MCF 10A (cell line): Measurements from ENCODE around the gene HINT3. TPM values are rescaled to one million over a fixed set of nuclear protein-coding genes. Genes with fewer than 3 reads are reported as not detected.
A peak's percentile ranks its signal among the peaks of the same experiment; 100 is the strongest.
"Not testable (repeated sequence)": the region's sequence is repeated elsewhere in the genome, so short reads cannot be mapped to it uniquely, and the experiment has no call there.

Experiments
- BruUV-seq: library from RNA; stranded (reverse); fragments of 400-500 nt; replicated peaks from 2 replicates; lab custom pipeline; 2021; lab: Mats Ljungman, UMichigan
- CTCF ChIA-PET: fragments of 300-600 bp; sonication (Branson Sonifier 250); formaldehyde crosslinking; extraction: SDS; loops from one replicate; lab custom pipeline; 2021; ENCODE audit warnings: antibody characterized with exemption, inconsistent platforms; lab: Yijun Ruan, JAX
- POLR2A ChIA-PET: fragments of 300-600, 350-650 bp; sonication (Branson Sonifier 250); formaldehyde crosslinking; extraction: SDS; loops from one replicate; lab custom pipeline; 2020; ENCODE audit warnings: antibody characterized with exemption, inconsistent platforms; lab: Yijun Ruan, JAX
- DNase-seq: peaks from one replicate; pipeline ENCODE4 v3.0.0-alpha.2; 2018; ENCODE audit not compliant: unreplicated experiment
- H3K27ac Mint-ChIP-seq: one replicate; pipeline ENCODE4 v1.8.0; 2022; ENCODE audit warnings: mild to moderate bottlenecking, low read depth, mixed read lengths; ENCODE audit not compliant: unreplicated experiment
- H3K27me3 Mint-ChIP-seq: one replicate; pipeline ENCODE4 v1.8.0; 2022; ENCODE audit warnings: mixed read lengths; ENCODE audit not compliant: insufficient read depth, unreplicated experiment
- H3K36me3 Mint-ChIP-seq: one replicate; pipeline ENCODE4 v1.8.0; 2022; ENCODE audit warnings: mild to moderate bottlenecking, moderate library complexity, mixed read lengths; ENCODE audit not compliant: insufficient read depth, unreplicated experiment
- H3K4me1 Mint-ChIP-seq: one replicate; pipeline ENCODE4 v1.8.0; 2022; ENCODE audit warnings: mixed read lengths; ENCODE audit not compliant: insufficient read depth, unreplicated experiment
- H3K4me3 Mint-ChIP-seq: one replicate; pipeline ENCODE4 v1.8.0; 2022; ENCODE audit warnings: mild to moderate bottlenecking, moderate library complexity, mixed read lengths; ENCODE audit not compliant: unreplicated experiment
- H3K9me3 Mint-ChIP-seq: one replicate; pipeline ENCODE4 v1.8.0; 2022; ENCODE audit warnings: mixed read lengths; ENCODE audit not compliant: unreplicated experiment
- intact Hi-C: fragments of 100-400 bp; cut with micrococcal nuclease; formaldehyde crosslinking; loops from 2 replicates; pipeline ENCODE4 v1.14.1; 2022
- total RNA-seq: library from RNA; stranded (reverse); gene quantifications from 2 replicates; pipeline ENCODE4 v1.2.3, GENCODE V29; 2022
- TF ChIP-seq, protein P1 (sequence below): fragments of 200-600 bp; IDR thresholded peaks from one replicate; pipeline ENCODE4 v1.8.0; 2022; ENCODE audit warnings: antibody characterized with exemption, mild to moderate bottlenecking; ENCODE audit not compliant: unreplicated experiment

HINT3 gene
- total RNA-seq, 1 experiment from 2014 or later: 17.9 TPM

GRCh38 chr6:125949069-125949468, 7.5 kb upstream of the HINT3 start:
- no peak for DNase-seq

DNA sequence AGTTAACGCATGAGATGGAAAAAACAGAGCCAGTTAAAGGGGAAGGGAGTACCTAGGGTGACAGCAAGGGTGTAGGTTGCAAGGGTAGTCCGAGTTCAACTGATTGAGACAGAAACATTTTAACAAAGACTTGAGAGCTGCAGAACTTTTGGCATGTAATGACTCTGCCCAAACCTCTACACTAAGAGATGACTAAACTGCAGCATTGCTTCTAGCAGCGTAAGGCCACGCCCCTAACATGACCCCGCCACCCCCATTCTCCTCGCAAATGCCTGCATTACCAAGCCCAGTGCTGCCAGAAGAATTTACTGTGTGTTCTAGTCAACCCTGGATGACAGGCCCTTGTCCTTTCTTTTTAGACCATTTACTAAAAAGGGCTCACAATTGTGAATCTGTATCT, 6.3 kb upstream of the HINT3 start:
- Mint-ChIP-seq H3K27me3 (no peaks in the 10 kb centered on the region), H3K36me3 (no peaks in the 10 kb centered on the region), H3K4me1 (peaks cover 47% of the 10 kb centered on the region), H3K27ac (no peak overlapping the region), H3K4me3 (no peak overlapping the region), H3K9me3 (no peaks in the 10 kb centered on the region)
- ChIA-PET POLR2A (interaction anchor here (0.6 to 8.8 kb wide), 7 partner anchors 26 to 160 kb away, joined by 3 to 68 read pairs (median 5); partner anchors contain the start of gene NCOA7), CTCF (interaction anchor here (4.4 to 10.3 kb wide), 3 partner anchors 33 to 163 kb away, joined by 65 to 270 read pairs (median 156); partner anchors contain the start of gene NCOA7)
- TF ChIP-seq, protein P1, sequence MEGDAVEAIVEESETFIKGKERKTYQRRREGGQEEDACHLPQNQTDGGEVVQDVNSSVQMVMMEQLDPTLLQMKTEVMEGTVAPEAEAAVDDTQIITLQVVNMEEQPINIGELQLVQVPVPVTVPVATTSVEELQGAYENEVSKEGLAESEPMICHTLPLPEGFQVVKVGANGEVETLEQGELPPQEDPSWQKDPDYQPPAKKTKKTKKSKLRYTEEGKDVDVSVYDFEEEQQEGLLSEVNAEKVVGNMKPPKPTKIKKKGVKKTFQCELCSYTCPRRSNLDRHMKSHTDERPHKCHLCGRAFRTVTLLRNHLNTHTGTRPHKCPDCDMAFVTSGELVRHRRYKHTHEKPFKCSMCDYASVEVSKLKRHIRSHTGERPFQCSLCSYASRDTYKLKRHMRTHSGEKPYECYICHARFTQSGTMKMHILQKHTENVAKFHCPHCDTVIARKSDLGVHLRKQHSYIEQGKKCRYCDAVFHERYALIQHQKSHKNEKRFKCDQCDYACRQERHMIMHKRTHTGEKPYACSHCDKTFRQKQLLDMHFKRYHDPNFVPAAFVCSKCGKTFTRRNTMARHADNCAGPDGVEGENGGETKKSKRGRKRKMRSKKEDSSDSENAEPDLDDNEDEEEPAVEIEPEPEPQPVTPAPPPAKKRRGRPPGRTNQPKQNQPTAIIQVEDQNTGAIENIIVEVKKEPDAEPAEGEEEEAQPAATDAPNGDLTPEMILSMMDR: no peak
- DNase-seq: peak; percentile 87
- BruUV-seq: no TSS peak
- intact Hi-C loops: no loop called here

More at GRCh38 chr6:125949069-125949468, 7.5 kb upstream of the HINT3 start:
- Mint-ChIP-seq H3K4me1 (peaks cover 47% of the 10 kb centered on the region), H3K36me3 (no peaks in the 10 kb centered on the region), H3K4me3 (no peak overlapping the region), H3K9me3 (no peaks in the 10 kb centered on the region), H3K27ac (peak overlapping the region; percentile 11), H3K27me3 (no peaks in the 10 kb centered on the region)
- POLR2A ChIA-PET: interaction anchor here (0.7 to 11.4 kb wide), 7 partner anchors 8 to 158 kb away, joined by 3 to 305 read pairs (median 43); partner anchors contain the start of genes HINT3 and NCOA7
- CTCF ChIA-PET: interaction anchor here (0.6 to 2.0 kb wide), 5 partner anchors 9 to 726 kb away, joined by 3 to 12 read pairs (median 6); partner anchors contain the start of gene NCOA7
- intact Hi-C loops: no loop called here
- TF ChIP-seq, protein P1: no peak
- no TSS peak for BruUV-seq

- ChIA-PET CTCF (interaction anchor here (0.6 to 10.3 kb wide), 9 partner anchors 8 to 393 kb away, joined by 3 to 270 read pairs (median 57); partner anchors contain the start of gene NCOA7), POLR2A (interaction anchor here (0.6 to 8.8 kb wide), 15 partner anchors 26 to 170 kb away, joined by 3 to 68 read pairs (median 6); partner anchors contain the start of gene NCOA7)
- BruUV-seq, H3K27me3 Mint-ChIP-seq, DNase-seq, H3K4me3 Mint-ChIP-seq, H3K9me3 Mint-ChIP-seq, H3K27ac Mint-ChIP-seq, H3K36me3 Mint-ChIP-seq, intact Hi-C loops: not testable (repeated sequence)
- peaks cover 43% of the 10 kb centered on the region for H3K4me1 Mint-ChIP-seq
Observed at GRCh38 chr6:125950716-125951115, 5.9 kb upstream of the HINT3 start.

DNA sequence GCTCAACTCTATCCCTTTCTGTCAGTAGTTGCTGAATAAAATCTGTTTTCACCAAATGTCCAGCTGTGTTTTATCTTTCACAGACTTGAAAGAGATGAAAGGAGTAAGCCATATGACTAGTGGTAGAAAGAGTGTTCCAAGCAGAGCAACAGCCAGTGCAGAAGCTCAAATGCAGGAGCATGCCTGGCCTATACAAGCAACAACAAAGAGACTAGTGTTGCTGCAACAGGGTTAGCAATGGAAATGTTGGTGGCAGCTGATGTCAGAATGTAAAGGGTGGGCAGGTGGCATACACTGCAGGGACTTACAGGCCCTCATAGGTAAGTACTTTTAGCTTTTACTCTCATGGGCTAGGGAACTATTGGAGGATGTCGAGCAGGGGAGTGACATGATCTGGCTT, 5.2 kb upstream of the HINT3 start:
- H3K9me3 Mint-ChIP-seq: no peaks in the 10 kb centered on the region
- TF ChIP-seq, protein P1: no peak
- ChIA-PET CTCF (interaction anchor here (0.6 to 10.3 kb wide), 19 partner anchors 8 to 956 kb away, joined by 3 to 270 read pairs (median 10); partner anchors contain the start of gene NCOA7), POLR2A (interaction anchor here (0.6 to 3.4 kb wide), 15 partner anchors 11 to 170 kb away, joined by 3 to 34 read pairs (median 5); partner anchors contain the start of gene NCOA7)
- H3K4me3 Mint-ChIP-seq: no peak overlapping the region
- H3K27ac Mint-ChIP-seq: no peak overlapping the region
- no peaks in the 10 kb centered on the region for H3K27me3 Mint-ChIP-seq
- no TSS peak for BruUV-seq
- H3K36me3 Mint-ChIP-seq: no peaks in the 10 kb centered on the region
- no peak for DNase-seq
- intact Hi-C loops: no loop called here
- peaks cover 37% of the 10 kb centered on the region for H3K4me1 Mint-ChIP-seq
